ENCODE data around the gene TEKT5. TPM values are rescaled to one million over a fixed set of nuclear protein-coding genes. Genes with fewer than 3 reads are reported as not detected.

The TEKT5 gene
- total RNA-seq, 2 donors from 2014 or later = 0.50 to 0.52 TPM

Other genes starting within 250 kb of the TEKT5 start
- gene EMP2, start 114.3 kb downstream of the TEKT5 start, total RNA-seq = 100 to 1,000 TPM; 107 to 111 TPM
- gene NUBP1, start 48.9 kb upstream of the TEKT5 start, total RNA-seq = 10 to 100 TPM; 24.2 to 29.3 TPM
- gene TVP23A, start 123.9 kb upstream of the TEKT5 start, total RNA-seq = under 1 TPM in 1 of 2 donors, not detected in 1; 0.78 TPM
- 10 to 100 TPM in 1 of 2 donors, 1 to 10 TPM in 1; 4.9 to 10.2 TPM for gene CIITA, start 182.3 kb upstream of the TEKT5 start, total RNA-seq
- gene DEXI, start 247.5 kb upstream of the TEKT5 start, total RNA-seq = 10 to 100 TPM; 22.9 to 24.6 TPM
- 10 to 100 TPM; 27.3 to 41.6 TPM for gene CLEC16A, start 249.6 kb upstream of the TEKT5 start, total RNA-seq